NCI-H2107 (cell line): ENCODE results near the gene RCBTB2.
"Not testable (repeated sequence)": the region's sequence is repeated elsewhere in the genome, so short reads cannot be mapped to it uniquely, and the experiment has no call there.

ENCODE experiments used
- DNase-seq: peaks from one replicate; lab custom pipeline; 2025; lab: John Stamatoyannopoulos, UW

The RCBTB2 gene

GRCh38 chr13:48532506-48533499 is at the start of gene RCBTB2:
TSS of gene RCBTB2 (minus strand) at chr13:48533080. CDS start at chr13:48521939, 11,141 bp downstream.
- DNase-seq: peak; percentile 94

GRCh38 chr13:48582084-48582483 is 49.2 kb upstream of the RCBTB2 start:
- DNase-seq: no peak

GRCh38 chr13:48580896-48581295 is 48.0 kb upstream of the RCBTB2 start:
- DNase-seq: no peak

- peak; percentile 40 for DNase-seq
Observed at GRCh38 chr13:48580185-48580803, 47.4 kb upstream of the RCBTB2 start.

- DNase-seq: not testable (repeated sequence)
Observed at GRCh38 chr13:48579919-48580180, 47.0 kb upstream of the RCBTB2 start.

- DNase-seq: no peak
Observed at GRCh38 chr13:48579165-48579918, 46.5 kb upstream of the RCBTB2 start.

GRCh38 chr13:48578516-48579164 is 45.8 kb upstream of the RCBTB2 start:
- no peak for DNase-seq

- DNase-seq: no peak
Observed at GRCh38 chr13:48576448-48577010, 43.6 kb upstream of the RCBTB2 start.

GRCh38 chr13:48575031-48575430 is 42.2 kb upstream of the RCBTB2 start:
- DNase-seq: no peak

- DNase-seq: no peak
Observed at GRCh38 chr13:48574041-48574796, 41.3 kb upstream of the RCBTB2 start.

GRCh38 chr13:48573213-48574007 is 40.5 kb upstream of the RCBTB2 start:
- no peak for DNase-seq

- no peak for DNase-seq
Observed at GRCh38 chr13:48571126-48571913, 38.4 kb upstream of the RCBTB2 start.

- no peak for DNase-seq
Observed at GRCh38 chr13:48570216-48570828, 37.4 kb upstream of the RCBTB2 start.

- no peak for DNase-seq
Observed at GRCh38 chr13:48569104-48569666, 36.3 kb upstream of the RCBTB2 start.

- DNase-seq: no peak
Observed at GRCh38 chr13:48568370-48569103, 35.7 kb upstream of the RCBTB2 start.

- no peak for DNase-seq
Observed at GRCh38 chr13:48567515-48568369, 34.9 kb upstream of the RCBTB2 start.

GRCh38 chr13:48564056-48564455 is 31.2 kb upstream of the RCBTB2 start:
- no peak for DNase-seq
